GM19463 (cell line): ENCODE data around the gene GCLC.
"Not testable (repeated sequence)": the region's sequence is repeated elsewhere in the genome, so short reads cannot be mapped to it uniquely, and the experiment has no call there.

Experiments
- ATAC-seq: cut with Tn5 transposase; IDR thresholded peaks from one replicate; pipeline ENCODE4 v1.9.1; 2021; ENCODE audit warnings: mild to moderate bottlenecking, moderate library complexity; ENCODE audit not compliant: unreplicated experiment

The GCLC gene

DNA sequence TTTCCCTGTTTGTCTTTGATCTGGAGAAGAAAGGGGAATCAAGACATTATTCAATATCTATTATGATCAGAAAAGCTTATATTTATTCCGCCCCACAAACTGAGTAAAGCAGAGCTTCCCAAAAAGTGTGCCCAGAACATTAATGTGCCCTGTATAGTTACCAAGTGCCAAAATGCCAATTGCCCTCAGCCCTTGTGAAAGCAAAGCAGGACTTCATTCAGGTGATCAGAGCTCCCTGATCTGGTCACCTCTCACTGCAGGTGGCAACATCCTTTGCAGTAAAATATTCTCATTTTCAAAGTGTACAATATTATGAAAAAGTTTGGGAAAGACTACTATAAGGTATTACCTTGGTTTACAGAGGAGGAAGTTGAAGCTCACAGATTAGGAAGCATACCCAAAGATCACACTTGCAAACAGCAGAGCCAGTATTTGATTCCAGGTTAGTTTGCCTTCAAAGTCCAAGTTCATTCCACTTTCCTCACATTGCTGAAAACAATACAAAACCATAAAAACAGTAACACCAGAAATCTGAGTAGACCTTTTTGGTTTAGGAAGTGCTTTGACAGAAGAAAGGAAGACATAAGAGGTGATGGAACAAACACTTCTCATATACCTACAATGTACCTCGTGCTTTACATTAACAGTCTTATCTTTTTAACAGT is 19.6 kb upstream of the GCLC start:
- no peak for ATAC-seq

DNA sequence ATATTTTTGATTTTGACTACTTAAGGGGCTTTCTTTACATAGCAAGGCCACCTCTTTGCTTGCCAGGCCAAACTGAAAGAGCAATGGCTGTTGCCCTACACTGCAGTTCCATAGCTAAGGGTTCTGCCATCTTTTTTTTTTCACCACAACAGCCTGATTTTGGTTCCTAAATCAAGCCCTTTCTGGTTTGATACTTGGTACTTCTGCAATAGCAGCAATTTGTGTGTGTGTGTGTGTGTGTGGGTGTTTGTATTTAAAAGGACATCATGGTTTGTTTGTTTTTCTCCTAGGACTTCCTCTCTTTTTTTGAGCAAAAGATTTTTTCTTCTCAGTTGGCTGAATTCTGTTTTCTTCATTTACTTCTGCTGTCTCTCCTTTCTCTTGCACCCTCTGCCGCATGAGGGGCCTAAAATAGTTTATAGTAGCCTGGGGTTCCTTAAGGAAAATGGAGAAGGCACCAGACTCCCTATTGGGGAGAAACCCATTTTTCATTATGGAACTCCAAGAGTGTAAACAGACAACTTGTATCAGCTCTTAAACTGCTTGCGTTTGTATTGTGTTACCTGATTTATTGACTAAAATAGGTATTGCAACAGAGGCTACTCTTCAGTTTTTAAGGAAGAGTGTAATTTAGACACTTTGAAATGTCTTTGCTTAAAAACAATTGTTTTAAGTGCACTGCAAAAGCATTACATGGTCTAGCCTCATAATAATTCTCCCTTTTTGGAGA is 12.2 kb upstream of the GCLC start:
- no peak for ATAC-seq

DNA sequence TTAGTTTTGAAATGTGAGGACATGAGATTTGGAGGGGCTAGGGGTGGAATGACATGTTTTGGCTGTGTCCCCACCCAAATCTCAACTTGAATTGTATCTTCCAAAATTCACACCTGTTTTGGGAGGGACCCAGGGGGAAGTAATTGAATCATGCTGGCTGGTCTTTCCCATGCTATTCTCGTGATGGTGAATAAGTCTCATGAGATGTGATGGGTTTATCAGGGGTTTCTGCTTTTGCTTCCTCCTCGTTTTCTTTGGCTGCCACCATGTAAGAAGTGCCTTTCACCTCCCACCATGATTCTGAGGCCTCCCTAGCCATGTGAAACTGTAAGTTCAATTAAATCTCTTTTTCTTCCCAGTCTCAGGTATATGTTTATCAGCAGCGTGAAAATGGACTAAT is 8.7 kb upstream of the GCLC start:
- ATAC-seq = not testable (repeated sequence)

DNA sequence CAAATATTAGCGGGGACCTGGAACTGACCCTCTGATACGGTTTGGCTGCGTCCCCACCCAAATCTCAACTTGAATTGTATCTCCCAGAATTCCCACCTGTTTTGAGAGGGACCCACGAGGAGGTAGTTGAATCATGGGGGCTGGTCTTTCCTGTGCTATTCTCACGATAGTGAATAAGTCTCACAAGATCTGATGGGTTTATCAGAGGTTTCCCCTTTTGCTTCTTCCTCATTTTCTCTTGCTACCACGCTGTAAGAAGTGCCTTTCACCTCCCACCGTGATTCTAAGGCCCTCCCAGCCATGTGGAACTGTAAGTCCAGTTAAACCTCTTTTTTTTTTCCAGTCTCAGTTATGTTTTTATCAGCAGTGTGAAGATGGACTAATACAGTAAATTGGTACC is 6.8 kb upstream of the GCLC start:
- ATAC-seq = not testable (repeated sequence)

GRCh38 chr6:53547811-53548496 is 3.1 kb upstream of the GCLC start:
- peak; percentile 74 for ATAC-seq

DNA sequence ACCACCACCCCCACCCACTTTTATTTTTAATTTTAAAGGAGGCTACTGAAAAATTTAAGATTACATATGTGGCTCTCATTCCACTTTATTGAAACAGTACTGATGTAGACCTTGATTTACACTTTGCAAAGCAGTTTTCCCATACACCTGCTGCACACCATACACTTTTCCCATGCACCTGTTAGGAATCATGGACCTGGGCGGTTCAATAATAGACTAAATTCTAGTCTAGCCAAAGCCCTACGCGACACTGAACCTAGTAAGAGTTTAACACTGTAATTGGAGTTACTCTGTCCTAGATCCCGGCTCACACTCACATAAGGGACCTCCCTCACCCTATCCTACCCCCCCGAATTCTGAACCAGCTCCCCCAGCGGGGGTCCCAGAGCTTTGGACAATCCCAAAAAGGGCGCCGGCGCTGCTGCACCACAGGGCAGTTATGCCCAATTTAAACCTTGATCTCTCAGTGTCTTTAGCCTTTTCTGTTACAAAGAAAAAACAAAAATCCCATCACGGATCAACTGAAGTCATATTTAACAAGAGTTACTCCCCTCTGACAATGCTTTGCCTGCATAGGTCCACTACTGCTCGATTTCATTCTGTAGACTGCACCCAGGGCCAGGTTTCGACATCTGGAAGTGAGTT is 2.4 kb upstream of the GCLC start:
- no peak for ATAC-seq

GRCh38 chr6:53546281-53546680 is 1.4 kb upstream of the GCLC start:
- ATAC-seq = no peak

DNA sequence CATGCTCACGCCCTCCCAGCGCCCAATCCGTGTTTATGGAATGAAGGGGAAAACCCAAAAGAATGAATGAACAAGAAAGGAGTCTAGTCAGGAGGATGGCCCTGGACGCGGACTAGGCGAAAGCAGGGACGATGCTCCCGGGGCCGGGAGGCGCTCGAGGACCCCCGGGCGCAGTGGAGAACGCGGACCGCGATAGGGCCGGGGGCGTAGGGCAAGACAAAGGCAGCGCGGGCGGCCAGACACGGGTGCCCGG is 758 bp downstream of the GCLC start:
- ATAC-seq = no peak

GRCh38 chr6:53543359-53544216 is 1.3 kb downstream of the GCLC start:
- no peak for ATAC-seq

GRCh38 chr6:53541900-53542299 is 3.0 kb downstream of the GCLC start:
- ATAC-seq = no peak

- no peak for ATAC-seq
These were observed 4.7 kb downstream of the GCLC start for GRCh38 chr6:53540129-53540692.

DNA sequence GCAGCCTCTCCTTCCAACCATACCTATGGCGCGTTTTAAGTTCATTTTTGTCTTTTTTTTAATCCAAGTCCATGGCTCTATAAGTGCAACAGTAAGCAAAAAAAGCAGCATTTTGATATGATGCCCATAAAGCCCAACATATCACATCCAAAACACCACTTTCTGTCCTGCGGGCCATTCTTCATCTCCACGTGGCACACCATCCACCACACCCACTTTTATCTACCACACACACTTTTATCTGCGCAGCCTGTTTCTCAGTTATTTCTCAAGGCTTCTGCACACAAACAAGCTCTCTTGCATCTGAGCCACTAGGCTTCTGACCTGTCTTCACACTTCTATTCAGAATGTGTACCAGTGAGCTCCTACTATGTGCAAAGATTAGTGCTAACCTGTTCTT is 5.3 kb downstream of the GCLC start:
- no peak for ATAC-seq

- no peak for ATAC-seq
These were observed 8.3 kb downstream of the GCLC start for GRCh38 chr6:53536561-53536960.

DNA sequence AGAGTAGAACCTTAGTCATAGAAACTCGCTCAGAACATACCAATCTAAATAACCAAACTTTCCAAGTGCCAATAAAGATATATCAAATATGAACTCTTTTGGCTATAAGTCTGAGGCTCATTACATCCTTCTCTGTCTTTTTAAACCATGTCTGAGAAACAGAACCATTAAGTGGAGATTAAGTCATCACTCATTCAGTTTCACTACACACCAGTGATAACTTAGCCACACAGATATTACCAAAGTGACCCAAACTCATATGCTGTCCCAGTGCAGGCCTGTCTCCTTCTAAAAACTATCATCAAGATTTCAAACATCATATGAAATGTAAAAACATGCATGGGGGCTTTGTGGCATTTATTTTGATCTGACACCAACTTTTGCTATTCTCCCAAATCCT is 12.0 kb downstream of the GCLC start:
- ATAC-seq = no peak

GRCh38 chr6:53532061-53532797 is 12.7 kb downstream of the GCLC start:
- ATAC-seq = no peak

- ATAC-seq = no peak
These were observed 14.0 kb downstream of the GCLC start for GRCh38 chr6:53530780-53531386.

- ATAC-seq = no peak
These were observed 14.6 kb downstream of the GCLC start for GRCh38 chr6:53530346-53530745.

GRCh38 chr6:53529324-53530036 is 15.4 kb downstream of the GCLC start:
- ATAC-seq = no peak

- no peak for ATAC-seq
These were observed 16.8 kb downstream of the GCLC start for GRCh38 chr6:53528107-53528506.
